Mucosa of gallbladder (tissue), 1 donor: ENCODE measurements around the gene GRIA1. TPM values are rescaled to one million over a fixed set of nuclear protein-coding genes. Genes with fewer than 3 reads are reported as not detected.

Experiments used
- DNase-seq: peaks from one replicate; pipeline ENCODE4 v3.0.0-alpha.2; 2020; ENCODE audit warnings: low spot score
- total RNA-seq: library from RNA; stranded (reverse); gene quantifications from one replicate; pipeline ENCODE4 v1.2.1, GENCODE V29; 2021
- donor health status: DM: no; HTN: no; CAD: no.

GRIA1 gene
- total RNA-seq, 1 donor from 2014 or later: not detected

DNA sequence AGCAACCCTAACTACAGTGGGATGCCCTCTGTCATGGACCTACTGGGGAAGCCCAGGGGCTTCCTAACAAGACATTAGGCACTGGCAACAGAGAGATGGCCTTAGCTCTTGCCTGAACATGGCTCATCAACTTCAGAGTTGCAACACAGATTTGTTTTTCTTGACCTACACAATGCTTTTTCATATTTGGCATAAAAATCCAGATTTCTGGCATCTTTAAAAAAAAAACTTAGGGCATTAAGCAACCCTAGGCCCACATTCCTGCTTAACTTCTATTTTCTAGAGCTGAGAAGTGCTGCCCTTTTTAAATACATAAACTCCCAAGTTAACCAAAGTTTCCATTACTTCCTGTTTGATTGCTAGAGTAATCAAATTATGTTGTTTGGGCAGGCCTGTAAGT, 8.0 kb downstream of the GRIA1 start:
- no peak for DNase-seq

DNA sequence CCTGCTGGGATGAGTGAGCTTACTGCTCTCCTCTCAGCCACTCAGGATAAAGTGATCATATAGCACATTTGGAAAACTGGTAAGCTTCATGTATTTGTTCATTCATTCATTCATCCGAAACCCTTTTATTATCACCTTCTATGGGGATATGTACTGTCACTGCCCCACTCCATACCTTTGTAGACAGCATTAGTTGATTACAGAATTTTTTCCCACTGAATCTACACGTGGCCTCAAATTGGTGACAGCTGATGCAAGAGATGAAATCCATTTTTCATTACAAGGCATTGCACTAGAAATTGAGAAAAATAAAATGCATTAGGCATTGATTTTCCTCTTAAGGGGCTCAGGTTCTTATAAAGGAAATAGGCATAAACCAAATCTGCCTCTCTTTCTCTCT, 9.7 kb downstream of the GRIA1 start:
- no peak for DNase-seq

DNA sequence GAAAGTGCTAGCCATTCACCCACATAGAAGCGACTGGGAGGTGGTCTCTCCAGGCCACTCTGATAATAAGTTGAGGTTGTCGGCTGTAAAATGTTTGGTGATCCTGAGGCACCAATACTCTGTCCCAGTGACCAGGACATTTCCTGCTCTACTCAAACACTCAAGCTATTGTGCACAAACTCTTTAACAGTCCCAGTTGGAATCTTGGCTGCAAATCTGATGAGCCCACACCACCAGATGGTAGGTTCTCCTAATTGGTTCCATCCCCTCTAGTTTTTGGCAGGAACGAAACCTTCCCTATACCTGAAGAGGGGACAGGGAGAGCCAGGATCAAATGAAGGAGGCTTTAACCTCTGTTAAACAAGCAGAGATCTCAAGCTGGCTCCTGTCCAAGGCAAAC, 14.3 kb downstream of the GRIA1 start:
- DNase-seq: no peak

DNA sequence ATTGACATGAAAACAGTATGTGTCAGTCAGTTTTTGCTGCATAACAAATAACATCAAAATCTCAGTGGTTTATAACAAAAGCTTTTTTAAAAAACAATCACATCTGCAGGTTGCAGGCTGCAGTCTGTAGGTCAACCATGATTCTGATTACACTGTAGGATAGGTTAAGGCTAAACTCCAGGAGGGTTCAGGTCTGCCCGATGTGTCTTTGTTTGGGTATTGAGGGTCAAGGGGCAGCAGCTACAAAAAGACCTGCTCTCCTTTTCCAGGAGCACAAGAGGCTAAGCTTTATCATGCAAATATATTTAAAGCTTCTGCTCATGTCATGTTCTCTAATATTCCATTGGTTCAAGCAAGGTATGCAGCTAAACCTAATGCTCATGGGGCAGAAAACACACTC, 18.2 kb downstream of the GRIA1 start:
- DNase-seq: no peak

DNA sequence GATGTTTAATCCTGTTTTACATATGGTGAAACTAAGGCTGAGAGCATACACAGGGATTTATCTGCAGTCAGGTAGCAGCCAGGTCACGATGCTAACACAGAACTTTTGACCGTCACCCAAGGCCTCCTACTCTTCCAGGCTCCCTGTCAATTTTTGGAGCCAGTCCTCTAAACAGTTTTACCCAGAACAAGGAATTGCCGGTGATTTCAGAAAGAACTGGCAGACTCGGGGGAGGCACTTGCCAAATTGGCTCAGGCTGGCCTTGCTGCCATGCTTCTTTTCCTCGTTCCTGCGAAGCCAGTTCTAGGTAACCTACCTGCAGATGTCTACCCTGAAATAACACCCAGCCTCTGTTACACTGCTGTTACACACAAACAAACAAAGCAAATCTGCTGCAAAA, 21.2 kb downstream of the GRIA1 start:
- DNase-seq: no peak

DNA sequence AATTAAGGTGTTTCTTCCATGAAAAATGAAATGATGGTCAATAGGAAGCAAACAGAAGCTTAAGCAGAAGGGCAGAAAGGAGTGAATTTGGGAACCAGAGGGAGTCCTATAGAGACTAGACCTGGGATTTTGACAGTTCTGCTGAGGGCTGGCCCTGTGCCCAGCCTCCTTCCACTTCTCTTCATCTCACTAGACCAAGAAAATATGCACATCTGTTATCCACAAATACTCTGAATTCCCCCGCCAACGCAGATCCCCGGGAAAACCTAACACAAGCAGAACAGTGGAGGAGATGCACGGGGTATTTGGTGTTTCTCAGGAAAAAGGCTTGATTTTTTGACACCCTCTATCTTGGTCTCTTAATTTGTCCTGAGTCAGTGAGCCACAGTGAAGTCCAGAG, 22.7 kb downstream of the GRIA1 start:
- DNase-seq: no peak

DNA sequence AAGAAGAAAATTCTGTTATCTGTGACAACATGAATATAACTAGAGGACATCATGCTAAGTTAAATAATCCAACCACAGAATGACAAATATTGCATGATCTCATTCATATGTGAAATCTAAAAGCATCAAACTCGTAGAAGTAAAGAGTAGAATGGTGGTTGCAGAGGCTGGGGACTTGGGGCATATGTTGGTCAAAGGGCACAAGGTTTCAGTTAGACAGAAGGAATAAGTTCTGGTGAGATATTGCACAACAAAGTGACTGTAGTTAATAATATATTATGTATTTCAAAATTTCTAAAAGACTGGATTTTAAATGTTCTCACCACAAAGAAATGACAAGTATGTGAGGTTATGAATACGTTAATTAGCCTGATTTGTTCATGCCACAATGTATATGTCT, 24.8 kb downstream of the GRIA1 start:
- DNase-seq: no peak

DNA sequence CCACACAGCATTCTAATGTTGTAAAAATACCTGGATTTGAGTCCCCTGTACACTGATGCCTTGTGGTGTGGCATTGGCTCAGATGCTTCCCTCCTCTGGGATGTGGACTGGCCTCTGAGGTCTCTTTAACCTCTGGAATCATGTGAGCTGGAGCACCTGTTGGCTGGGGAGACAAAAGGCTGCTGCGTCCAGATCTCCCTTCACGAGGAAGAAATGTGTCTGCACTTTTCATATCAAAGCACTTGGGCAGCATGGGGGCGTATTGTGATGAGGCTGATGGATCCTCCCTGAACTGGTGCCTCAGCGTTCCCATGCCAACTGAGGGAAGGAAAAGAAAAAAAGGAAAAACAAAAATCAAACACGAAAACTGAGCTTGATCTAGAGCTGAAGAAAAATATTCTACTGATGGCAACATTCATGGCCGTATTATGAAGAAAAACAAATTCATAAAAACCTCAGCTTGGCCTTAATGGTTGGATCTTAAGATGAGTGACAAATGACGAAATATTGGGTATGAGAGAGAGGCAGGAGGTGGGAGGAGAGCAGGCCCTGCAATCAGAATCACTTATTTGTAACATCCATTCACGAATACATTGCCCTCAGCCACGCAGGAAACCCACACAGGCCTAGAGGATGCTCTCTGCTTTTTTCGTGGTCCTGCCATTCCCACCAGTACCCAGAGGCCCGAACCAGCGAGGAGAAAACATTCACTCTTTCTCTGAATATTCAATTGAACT, 26.2 kb downstream of the GRIA1 start:
- DNase-seq: no peak

DNA sequence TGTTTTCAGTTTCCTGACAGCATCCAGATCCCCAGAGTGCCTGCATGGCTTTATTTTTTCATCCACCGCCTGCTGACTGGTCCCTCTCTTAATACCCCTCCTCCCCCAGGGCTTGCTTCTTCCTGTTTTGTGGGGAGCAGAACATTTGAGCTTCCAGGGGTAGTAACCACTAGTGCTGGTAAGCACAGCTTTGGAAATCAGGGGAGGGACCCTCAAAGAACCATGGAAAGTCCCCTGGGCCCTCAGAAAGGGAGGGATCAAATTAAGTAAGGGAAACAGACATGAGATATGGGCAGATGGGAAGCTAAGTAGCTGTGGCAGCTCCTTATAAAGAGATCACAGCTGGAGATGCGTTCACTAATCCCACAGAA, 26.8 kb downstream of the GRIA1 start:
- no peak for DNase-seq

DNA sequence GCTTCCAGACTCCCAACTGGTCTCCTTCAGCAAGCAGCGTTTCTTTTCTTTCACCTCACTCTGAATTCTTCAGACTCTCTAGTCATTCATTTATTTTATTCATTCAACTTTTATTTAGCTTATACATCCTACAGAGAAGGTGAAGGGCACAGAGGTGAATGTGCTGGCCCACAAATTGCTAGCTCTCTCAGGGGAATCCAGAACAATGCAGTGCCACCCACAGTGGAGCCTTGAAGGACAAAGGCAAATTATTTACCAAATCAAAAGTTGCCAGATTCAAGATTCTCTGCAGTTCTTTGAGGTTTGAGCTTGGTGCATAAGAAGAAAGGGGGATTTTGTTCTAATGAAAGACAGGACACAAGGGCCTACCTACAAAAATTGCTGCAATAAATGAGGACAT, 29.7 kb downstream of the GRIA1 start:
- DNase-seq: no peak

DNA sequence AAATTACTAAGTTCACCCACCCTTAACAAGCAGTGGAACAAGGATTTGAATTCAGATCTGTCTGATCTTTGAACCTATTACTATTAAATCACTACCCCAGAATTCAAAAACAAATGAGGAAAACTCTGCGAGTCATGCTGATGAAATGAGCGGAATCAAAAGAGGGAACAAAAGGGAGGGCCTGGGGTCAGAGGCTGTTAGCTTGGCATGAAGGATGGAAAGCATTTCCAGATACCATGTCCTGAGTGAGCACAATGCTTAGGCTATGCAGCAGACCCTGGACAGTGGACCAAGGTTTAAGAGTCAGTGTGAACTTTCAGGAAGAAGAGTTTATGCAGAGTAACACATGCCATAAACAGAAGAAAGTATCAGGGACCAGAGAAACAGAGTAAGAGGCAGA, 30.5 kb downstream of the GRIA1 start:
- DNase-seq: no peak

DNA sequence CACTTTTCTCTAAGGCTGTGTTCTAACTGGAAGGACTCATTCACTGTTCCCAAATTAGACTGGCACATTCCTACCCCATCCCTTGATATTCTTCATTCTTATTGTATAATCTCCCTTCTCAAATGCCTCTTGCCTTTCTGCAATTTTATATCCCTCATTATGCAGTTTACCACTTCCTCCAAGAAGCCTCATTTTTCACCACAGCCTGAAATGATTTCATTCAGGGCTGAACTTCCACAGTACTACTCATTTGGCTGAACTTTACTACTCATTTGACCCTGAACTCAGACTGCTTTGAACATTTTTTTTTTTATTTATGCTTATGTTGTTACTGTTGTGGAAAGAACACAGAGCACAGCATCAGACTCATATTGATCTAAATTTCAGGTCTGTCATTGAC, 32.7 kb downstream of the GRIA1 start:
- no peak for DNase-seq

DNA sequence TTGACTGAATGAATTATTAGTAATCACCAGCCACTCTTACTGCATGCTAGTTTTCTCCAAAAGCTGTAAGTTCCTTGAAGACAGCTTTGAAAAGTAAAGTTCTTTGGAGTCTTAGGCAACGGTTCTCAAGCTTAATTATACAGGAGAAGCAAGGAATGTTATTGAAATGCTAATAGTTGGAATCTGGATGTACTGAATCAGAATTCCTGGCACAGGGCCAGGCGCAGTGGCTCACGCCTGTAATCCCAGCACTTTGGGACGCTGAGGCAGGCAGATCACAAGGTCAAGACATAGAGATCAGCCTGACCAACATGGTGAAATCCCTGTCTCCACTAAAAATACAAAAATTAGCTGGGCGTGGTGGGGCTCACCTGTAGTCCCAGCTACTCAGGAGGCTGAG, 33.4 kb downstream of the GRIA1 start:
- DNase-seq: no peak

DNA sequence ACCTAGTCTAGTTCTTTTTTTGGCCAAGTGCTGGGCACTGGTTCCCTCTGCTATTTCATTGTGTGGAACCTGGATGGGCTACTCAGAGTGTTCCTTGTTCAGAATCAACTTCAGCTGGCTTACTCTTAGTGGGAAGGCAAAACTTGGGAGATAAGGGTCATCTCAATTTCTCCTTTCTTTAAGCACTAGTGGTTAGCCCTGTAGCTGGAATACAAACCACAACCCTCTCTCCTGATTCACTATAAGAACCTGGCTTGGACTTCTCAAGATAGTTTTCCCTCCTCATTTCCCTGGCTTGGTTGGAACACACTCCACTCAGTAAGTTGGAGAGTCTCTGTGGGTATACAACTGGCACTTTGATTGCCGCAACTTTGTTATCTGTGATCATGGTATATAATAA, 35.1 kb downstream of the GRIA1 start:
- DNase-seq: no peak

DNA sequence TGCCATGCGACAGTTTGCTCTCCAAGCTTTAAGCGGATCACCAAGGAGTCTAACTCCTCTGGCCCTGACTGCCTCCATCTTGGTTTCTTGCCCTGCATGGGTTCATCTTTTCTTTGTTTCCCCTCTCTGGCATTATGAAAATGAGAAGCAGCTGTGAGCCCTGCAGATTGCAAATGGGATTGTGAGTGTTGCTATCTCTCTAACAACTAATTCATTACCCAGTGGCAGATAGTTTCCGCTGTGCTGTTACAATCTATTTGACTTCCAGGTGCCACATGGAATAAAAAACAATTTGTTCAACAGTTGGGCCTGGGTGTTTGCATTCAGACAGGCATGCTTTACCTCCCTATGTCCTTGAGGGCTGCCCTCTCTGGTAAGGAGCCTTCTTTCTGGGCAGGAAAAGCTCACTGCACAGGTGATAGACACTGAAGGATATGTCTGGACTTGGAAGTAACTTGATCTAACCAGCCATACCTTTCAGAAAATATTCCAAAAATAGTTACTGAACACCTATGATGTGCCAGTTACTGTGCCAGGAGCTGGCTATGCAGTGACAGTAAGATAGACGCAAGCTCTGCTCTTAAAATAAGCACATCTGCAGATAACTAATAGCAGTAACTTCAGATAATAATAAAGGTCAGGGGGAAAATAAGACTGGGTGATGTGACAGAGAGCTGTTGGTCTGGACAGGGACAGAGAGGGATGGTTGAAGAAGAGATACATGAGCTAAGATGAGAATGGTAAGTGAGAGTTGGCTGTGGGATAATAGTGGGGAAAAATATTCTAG, 40.1 kb downstream of the GRIA1 start:
- DNase-seq: no peak

DNA sequence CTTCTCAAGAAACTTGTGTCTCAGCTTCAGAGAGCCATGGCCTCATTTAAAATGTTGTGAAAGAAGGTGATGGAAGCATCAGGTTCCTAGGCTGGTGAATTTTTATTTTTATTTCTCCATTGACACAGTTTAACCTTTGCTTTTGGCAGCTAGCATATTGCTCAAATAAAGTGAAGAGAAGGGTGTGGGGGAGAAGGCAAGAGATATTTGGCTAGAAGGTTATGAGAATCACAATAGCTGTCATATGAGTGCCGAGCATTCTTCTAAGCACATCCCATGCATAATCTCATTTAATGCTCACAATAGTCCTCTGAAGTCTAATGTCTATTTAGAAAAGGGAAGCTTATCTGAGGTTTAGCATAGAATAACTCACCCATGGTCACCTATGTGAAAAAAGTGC, 43.1 kb downstream of the GRIA1 start:
- no peak for DNase-seq

DNA sequence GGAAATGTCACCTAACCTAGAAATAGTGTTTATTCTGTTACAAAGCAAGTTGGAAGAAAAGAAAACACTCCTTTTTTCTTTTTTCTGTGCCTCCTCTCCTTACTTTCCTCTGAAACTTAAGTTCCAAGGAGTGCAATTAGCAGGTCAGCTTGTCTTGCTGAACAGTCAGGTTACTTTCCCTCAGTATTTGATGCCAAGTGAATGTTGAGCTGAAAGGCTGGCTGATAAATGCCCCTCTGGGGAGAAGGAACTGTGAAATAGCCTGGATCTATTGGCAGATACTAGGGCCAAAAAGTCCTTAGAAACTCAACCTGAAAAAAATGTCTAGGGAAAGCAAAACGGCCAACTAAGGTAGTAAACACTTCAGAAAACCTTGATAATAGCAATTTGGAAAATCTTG, 43.6 kb downstream of the GRIA1 start:
- no peak for DNase-seq

DNA sequence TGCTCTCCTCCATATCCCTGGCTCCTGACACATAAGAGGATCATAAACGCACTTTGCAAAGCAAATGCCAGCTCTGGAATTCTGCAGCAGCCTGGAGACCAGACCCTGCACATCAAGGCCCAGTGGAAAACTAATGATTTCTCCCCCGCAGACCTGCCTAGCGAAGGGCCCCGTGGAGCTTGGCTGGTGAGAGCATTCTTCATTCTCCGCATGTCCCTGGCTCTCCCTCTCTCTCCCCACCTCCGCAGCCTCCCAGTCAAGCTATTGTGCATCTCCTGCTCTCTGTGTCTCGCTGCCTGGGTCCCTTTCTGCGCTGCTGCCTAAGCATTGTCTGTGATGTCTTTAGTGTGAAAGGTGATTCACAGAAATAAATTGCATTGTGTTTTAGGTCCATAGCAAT, 46.7 kb downstream of the GRIA1 start:
- DNase-seq: no peak

DNA sequence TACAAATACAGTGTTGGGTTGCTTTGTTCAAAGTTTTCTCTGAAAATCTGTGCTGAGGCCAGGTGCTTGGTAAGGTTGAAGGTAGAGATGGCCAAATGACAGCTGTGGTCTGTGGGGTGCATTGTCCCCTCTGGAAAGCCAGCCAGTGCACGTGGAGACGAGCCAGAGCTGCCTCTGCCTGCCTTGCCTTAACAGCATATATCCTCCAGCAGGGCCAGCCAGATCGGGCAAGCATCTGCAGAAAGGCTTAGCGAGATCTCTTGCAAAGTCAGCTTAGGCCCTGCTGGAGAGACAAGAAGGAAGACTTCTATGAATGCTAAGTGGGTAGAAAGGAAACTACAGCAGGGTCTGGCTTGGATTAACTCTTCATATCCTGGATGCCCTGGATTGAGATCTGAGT, 49.5 kb downstream of the GRIA1 start:
- DNase-seq: no peak

DNA sequence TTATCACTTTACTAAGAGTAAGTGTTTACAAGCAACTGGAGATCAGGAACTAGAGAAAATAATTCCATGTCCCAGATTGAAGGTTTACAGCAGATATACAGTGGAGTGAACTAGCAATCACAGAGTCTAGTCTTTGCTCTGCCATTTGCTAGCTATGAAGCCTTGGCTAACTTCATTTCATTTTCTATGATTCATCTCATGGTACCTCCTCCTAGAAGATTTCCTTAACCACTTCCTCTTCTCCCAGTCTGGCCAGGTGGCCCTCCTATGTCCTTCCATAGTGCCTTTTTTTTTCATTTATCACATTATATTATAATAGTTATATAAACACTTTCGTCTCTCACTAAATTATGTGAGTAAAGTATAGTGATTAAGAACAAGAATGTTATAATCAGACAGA, 52.1 kb downstream of the GRIA1 start:
- DNase-seq: no peak

DNA sequence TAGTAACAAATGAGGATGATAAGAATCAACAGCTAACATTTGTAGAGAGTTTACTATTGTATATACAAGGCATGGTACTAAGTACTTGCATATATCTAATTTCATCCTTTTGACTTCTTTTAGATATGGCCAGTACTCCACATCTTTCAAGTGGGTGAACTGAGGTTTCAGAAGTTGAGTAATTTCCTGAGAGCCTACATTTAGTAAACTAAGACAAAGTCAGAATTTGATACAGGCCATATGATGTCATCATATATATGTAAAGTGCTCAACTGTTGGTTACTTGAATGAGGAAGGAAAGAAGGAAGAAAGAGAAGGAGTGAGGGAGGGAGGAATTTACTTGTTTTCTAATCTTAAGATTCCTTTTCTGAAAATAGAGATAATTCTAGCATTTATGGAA, 52.8 kb downstream of the GRIA1 start:
- no peak for DNase-seq

DNA sequence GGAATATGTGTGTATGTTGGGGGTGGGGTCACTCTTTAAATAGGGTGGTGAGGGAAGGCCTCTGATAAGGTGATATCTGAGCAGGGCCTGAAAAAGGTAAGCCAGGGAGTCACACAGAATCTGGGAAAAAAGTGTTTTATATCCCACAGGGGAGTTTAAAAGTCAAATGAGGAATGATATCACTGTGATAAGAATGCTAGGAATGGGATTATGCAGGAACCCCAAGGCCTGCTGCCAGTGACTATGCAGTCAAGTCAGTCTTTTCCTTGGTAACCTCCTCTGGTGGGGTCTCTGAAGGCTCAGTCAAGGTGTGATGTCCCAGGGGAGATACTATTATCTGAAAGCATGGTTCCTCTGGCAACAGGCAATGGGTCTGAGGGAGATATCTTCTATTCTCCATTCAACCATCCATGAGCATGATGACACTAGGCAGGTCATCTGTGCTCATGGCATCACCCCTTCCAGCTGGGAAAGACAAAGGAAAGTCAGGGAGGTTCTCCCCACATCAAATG, 53.5 kb downstream of the GRIA1 start:
- no peak for DNase-seq

DNA sequence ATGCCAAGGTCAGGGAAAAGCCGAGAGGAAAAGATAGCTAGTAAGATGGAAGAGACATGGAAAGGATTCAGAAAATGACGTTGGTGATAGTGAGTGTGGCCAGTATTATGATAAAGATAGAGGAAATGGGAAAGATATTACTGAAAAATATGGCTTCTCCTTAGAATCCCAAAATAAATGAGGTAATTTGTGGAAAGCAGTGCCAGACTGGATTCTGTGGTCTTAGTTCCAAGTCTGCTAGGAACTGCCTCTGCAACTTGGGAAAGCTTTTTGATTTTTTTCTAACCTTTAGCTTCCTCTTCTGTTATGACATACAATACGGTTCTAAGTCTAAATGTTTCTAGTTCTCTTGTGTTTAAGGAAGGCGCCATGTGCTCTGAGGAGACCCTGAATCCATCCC, 54.2 kb downstream of the GRIA1 start:
- no peak for DNase-seq

DNA sequence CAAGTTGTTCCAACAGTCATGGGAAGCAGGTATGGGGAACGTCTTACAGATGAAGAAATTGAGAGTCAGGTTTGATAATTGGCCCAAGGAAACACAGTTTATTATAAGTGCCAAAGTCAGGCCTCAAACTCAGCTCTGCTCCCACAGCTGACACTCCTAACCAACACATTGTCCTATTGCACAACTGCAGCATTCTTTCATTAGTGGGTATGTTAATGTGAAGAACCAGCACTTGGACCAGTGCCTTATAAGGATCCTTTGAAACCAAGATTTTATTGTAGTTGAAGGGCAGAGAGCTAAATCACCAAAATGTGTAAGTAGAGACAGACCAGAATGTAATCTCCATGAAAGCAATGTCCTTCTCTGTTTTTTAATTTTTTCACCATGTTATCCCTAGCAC, 56.1 kb downstream of the GRIA1 start:
- no peak for DNase-seq
